ENCODE results near the gene RHPN2.

DNA sequence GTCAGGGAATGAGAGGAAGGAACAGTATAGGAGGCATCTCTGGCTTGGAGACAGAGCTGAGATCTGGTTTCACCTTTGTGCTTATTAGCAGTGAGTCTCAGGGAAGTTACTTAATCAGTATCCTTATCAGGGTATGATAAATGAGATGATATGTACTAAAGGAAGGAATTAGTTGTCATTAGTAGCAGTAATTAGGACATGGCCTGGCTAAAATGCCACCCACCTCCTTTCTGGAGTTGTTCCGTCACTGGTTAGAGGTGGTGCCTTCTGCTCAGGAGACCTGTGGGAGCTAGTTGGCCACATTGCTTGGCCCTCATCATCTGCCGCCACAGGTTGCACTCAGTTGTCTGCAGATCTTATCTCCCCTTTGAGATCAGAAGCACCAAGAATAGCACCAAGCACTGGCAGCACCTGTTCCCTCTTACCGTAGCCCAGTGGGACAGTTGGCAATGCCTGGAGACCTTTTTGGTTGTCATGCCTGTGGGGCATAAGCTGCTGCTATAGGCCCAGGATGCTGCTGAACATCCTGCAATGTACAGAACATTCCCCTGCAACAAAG lies 21.0 kb upstream of the RHPN2 start:
- TF ChIP-seq, protein P1, sequence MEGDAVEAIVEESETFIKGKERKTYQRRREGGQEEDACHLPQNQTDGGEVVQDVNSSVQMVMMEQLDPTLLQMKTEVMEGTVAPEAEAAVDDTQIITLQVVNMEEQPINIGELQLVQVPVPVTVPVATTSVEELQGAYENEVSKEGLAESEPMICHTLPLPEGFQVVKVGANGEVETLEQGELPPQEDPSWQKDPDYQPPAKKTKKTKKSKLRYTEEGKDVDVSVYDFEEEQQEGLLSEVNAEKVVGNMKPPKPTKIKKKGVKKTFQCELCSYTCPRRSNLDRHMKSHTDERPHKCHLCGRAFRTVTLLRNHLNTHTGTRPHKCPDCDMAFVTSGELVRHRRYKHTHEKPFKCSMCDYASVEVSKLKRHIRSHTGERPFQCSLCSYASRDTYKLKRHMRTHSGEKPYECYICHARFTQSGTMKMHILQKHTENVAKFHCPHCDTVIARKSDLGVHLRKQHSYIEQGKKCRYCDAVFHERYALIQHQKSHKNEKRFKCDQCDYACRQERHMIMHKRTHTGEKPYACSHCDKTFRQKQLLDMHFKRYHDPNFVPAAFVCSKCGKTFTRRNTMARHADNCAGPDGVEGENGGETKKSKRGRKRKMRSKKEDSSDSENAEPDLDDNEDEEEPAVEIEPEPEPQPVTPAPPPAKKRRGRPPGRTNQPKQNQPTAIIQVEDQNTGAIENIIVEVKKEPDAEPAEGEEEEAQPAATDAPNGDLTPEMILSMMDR (conservative IDR thresholded peaks at IDR 0.05; ENCODE audit: low read length), result no peak
- TF ChIP-seq EZH2phosphoT487 (IDR thresholded peaks at IDR 0.05; ENCODE audit: borderline replicate concordance, low read depth, low read length), result no peak
